ENCODE measurements around the gene STARD9. TPM values are rescaled to one million over a fixed set of nuclear protein-coding genes. Genes with fewer than 3 reads are reported as not detected.

STARD9 gene
- total and polyA plus RNA-seq, 2 of the 13 experiments (the other 11 are each of a cell fraction or from before 2014, with no cell fraction given): 5.3 to 7.5 TPM

GRCh38 chr15:42548249-42549031 lies 27.0 kb upstream of the STARD9 start, which contains the start of the genes HAUS2 and LRRC57 (continued):
- TF ChIP-seq ZNF790 (CRISPR knock-in tag; IDR thresholded peaks at IDR 0.05; ENCODE audit: borderline replicate concordance) (no peak), ETV5 (CRISPR knock-in tag; IDR thresholded peaks at IDR 0.05; ENCODE audit: borderline replicate concordance) (no peak; the same call in 1 of the 2 replicates), SNRNP70 (IDR thresholded peaks at IDR 0.05; ENCODE audit: low read depth, low read length) (no peak), ZNF770 (CRISPR knock-in tag; IDR thresholded peaks at IDR 0.05) (peak; percentile 45; the same call in 1 of the 2 replicates), SNAPC2 (CRISPR knock-in tag; IDR thresholded peaks at IDR 0.05) (no peak), ZNF33A (CRISPR knock-in tag; IDR thresholded peaks at IDR 0.05; ENCODE audit: borderline replicate concordance) (0 out of 2 replicates have a peak, but pooled peaks have one; percentile 60), ZNF446 (CRISPR knock-in tag; IDR thresholded peaks at IDR 0.05) (no peak), KDM1A (CRISPR knock-in tag; IDR thresholded peaks at IDR 0.05) (no peak), NR3C1 (CRISPR knock-in tag; IDR thresholded peaks at IDR 0.05) (no peak), ZSCAN31 (CRISPR knock-in tag; IDR thresholded peaks at IDR 0.05; ENCODE audit: low read depth) (peak; percentile 94)
- TF ChIP-seq, protein P1, sequence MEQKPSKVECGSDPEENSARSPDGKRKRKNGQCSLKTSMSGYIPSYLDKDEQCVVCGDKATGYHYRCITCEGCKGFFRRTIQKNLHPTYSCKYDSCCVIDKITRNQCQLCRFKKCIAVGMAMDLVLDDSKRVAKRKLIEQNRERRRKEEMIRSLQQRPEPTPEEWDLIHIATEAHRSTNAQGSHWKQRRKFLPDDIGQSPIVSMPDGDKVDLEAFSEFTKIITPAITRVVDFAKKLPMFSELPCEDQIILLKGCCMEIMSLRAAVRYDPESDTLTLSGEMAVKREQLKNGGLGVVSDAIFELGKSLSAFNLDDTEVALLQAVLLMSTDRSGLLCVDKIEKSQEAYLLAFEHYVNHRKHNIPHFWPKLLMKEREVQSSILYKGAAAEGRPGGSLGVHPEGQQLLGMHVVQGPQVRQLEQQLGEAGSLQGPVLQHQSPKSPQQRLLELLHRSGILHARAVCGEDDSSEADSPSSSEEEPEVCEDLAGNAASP (CRISPR knock-in tag; IDR thresholded peaks at IDR 0.05; ENCODE audit: borderline replicate concordance): peak; percentile 35; the same call in 1 of the 2 replicates
- TF ChIP-seq, protein P2, sequence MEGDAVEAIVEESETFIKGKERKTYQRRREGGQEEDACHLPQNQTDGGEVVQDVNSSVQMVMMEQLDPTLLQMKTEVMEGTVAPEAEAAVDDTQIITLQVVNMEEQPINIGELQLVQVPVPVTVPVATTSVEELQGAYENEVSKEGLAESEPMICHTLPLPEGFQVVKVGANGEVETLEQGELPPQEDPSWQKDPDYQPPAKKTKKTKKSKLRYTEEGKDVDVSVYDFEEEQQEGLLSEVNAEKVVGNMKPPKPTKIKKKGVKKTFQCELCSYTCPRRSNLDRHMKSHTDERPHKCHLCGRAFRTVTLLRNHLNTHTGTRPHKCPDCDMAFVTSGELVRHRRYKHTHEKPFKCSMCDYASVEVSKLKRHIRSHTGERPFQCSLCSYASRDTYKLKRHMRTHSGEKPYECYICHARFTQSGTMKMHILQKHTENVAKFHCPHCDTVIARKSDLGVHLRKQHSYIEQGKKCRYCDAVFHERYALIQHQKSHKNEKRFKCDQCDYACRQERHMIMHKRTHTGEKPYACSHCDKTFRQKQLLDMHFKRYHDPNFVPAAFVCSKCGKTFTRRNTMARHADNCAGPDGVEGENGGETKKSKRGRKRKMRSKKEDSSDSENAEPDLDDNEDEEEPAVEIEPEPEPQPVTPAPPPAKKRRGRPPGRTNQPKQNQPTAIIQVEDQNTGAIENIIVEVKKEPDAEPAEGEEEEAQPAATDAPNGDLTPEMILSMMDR (CRISPR knock-in tag; IDR thresholded peaks at IDR 0.05): no peak
- TF ChIP-seq, protein P3, sequence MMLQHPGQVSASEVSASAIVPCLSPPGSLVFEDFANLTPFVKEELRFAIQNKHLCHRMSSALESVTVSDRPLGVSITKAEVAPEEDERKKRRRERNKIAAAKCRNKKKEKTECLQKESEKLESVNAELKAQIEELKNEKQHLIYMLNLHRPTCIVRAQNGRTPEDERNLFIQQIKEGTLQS (CRISPR knock-in tag; IDR thresholded peaks at IDR 0.05): peak; percentile 81
- TF ChIP-seq, protein P4, sequence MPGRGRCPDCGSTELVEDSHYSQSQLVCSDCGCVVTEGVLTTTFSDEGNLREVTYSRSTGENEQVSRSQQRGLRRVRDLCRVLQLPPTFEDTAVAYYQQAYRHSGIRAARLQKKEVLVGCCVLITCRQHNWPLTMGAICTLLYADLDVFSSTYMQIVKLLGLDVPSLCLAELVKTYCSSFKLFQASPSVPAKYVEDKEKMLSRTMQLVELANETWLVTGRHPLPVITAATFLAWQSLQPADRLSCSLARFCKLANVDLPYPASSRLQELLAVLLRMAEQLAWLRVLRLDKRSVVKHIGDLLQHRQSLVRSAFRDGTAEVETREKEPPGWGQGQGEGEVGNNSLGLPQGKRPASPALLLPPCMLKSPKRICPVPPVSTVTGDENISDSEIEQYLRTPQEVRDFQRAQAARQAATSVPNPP (CRISPR knock-in tag; IDR thresholded peaks at IDR 0.05): no peak
